GM12873 (cell line): Measurements from ENCODE around the gene SEMA3A.

Source experiments
- TF ChIP-seq, protein P1 (sequence below): IDR thresholded peaks from 2 replicates; pipeline ENCODE4 v1.5.1; 2012; ENCODE audit warnings: low read depth, mild to moderate bottlenecking, moderate library complexity, low read length, control low read depth; ENCODE audit not compliant: insufficient read depth; ENCODE audit errors: missing control alignments

SEMA3A gene

DNA sequence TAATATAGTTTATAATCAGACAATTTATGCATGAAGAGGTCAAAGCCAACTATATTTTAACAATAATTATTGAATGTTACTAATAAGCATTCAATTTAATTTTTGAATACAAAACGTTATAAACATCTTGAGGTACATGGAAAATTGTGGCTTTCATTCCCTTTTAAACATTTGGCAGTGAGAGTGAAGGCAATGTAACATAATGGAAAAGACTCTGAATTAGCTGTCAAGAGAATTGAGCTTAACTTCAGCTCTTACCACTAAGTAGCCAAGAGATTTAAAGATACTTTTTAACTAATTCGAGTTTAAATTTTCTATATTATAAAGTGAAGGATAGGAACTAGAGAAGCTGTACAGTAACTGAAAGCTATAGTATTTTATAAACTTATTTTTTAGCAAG, 98.6 kb downstream of the SEMA3A start:
- TF ChIP-seq, protein P1, sequence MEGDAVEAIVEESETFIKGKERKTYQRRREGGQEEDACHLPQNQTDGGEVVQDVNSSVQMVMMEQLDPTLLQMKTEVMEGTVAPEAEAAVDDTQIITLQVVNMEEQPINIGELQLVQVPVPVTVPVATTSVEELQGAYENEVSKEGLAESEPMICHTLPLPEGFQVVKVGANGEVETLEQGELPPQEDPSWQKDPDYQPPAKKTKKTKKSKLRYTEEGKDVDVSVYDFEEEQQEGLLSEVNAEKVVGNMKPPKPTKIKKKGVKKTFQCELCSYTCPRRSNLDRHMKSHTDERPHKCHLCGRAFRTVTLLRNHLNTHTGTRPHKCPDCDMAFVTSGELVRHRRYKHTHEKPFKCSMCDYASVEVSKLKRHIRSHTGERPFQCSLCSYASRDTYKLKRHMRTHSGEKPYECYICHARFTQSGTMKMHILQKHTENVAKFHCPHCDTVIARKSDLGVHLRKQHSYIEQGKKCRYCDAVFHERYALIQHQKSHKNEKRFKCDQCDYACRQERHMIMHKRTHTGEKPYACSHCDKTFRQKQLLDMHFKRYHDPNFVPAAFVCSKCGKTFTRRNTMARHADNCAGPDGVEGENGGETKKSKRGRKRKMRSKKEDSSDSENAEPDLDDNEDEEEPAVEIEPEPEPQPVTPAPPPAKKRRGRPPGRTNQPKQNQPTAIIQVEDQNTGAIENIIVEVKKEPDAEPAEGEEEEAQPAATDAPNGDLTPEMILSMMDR: no peak

DNA sequence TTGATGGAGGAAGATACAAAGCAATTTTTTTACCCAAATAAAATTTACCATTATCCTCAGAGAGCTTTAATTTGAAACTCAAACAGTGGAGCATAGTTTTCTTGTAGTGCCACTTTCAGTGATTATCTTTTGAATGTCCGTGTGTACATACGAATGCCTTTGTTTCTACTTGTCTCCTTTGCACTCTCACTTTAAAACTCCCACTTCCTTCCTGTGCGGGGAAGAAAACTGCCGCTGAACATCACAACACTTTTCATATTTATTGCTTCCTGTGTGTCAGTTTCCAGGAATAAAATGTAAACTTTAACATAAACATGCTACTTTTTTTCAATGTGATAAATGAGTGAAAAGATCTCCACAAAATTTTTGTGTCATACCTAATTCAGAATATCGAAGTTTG, 102.4 kb downstream of the SEMA3A start:
- TF ChIP-seq, protein P1: no peak

GRCh38 chr7:84091318-84091717, 103.3 kb downstream of the SEMA3A start:
- TF ChIP-seq, protein P1: no peak

- TF ChIP-seq, protein P1: no peak
Observed at GRCh38 chr7:84088802-84089201, 105.8 kb downstream of the SEMA3A start.

DNA sequence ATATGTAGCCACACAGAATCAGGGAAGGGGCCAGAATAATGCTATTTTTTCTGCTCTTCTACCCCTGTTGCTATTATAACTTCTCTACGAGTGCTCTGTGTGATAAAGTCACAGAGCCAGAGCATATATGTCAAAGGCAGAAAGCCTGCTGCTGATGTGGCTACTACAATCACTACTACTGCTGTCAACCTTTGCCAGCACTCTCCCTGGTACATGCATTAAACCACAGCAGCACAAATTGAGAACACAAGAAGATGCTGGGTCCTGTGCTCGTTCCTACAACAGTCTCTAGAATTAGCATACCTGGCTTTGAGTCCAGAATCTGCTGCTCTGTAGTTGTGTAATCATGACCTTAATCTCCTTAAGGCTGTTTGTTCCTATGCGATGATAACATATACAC, 108.6 kb downstream of the SEMA3A start:
- TF ChIP-seq, protein P1: no peak

DNA sequence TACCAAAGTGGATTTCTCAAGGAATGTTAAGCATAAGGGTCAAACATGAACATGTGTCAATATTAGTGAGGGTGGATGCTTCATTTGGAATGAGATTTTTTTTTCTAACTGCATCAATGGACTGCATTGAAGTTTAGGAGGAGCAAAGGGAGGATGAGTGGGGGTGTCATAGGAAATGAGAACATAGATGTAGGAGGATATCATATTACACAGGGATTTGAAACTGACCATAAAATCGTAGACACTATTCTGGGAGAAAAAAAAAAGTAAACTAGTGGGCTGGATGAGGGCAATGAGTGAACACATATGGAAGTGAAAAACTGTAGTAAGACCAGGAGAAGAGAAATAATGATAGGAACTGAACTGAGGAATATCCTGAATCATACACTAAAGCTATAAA, 109.4 kb downstream of the SEMA3A start:
- TF ChIP-seq, protein P1: no peak

DNA sequence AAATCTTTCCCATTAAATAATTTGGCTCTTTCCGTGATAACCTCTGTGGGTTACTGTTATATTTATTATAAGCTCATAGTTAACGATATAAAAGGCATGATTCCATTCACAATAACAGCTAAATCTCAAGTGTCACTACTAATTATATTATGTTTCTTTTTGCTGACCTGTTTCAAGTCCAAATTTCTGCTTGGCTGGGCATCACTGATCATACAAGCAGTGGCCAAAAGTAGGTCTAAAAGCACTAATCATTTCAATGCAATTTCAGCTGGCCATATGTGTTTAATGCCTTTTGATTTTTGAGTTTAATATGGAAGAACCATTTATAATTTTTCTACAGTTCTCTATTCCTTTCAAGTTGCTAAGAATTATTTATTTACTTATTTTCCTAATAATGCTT, 110.7 kb downstream of the SEMA3A start:
- TF ChIP-seq, protein P1: no peak

- TF ChIP-seq, protein P1: no peak
Observed at GRCh38 chr7:84081973-84082522, 112.5 kb downstream of the SEMA3A start.
